ENCODE data around the gene DUOX2.
"Not testable (repeated sequence)": the region's sequence is repeated elsewhere in the genome, so short reads cannot be mapped to it uniquely, and the experiment has no call there.

The DUOX2 gene

DNA sequence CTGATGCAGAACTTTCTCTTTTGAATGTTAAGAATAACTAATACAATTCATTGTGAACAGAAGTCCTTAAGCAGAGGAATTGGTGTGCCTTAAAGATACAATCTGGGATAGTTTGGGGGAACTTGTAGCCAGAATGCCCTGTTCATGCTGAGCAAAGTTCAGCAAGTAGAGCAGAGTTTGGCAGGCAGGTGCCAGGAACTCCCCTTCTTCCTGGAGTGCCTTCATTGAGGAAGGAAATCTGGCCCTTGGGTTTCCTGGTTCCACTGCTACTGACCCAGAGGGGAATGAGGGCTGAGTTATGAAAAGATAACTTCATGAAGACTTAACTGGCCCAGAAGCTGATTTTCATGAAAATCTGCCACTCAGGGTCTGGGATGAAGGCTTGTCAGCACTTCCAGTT lies 40.4 kb downstream of the DUOX2 start:
- not testable (repeated sequence) for DNase-seq (ENCODE audit: low read depth)

DNA sequence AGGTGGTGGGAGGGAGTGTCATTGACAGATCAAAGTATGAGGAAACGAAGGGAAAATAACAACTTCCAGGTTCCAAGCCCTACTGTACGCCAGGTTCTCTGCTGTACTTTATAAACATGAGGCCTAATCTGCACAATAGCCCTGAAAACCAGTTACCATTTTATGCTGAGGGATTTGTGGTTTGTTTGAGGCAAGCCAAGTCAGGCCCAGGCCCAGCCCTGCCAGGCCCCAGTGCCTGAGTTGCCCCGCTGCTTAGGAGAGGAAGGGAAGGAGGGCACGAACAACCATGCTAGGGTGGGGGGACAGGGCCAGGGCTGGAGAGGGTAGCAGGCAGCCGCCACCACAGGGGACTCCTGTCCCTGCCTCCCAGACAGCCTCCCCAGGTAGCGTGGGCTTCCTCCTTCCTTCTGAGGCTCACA lies 44.0 kb downstream of the DUOX2 start:
- not testable (repeated sequence) for DNase-seq (ENCODE audit: low read depth)

DNA sequence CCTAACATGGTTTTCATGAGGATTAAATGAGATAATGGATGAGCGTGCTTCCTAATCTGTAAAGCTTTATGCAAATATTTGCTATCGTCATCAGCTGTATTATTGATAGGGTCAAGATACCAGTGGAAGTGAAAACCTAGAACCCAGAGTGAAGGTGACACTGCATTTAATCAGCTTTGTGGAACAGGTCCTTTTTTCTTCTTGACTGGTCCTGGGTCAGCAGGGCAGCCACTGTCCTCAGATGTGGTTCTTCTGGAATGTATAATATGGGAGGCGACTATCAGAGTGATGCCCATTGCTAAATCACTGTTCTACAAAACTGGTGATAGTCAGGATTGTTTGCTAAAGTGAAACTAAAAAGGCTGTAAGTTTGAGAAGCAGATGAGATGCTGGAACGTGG lies 49.6 kb downstream of the DUOX2 start:
- no peak for DNase-seq (ENCODE audit: low read depth)

DNA sequence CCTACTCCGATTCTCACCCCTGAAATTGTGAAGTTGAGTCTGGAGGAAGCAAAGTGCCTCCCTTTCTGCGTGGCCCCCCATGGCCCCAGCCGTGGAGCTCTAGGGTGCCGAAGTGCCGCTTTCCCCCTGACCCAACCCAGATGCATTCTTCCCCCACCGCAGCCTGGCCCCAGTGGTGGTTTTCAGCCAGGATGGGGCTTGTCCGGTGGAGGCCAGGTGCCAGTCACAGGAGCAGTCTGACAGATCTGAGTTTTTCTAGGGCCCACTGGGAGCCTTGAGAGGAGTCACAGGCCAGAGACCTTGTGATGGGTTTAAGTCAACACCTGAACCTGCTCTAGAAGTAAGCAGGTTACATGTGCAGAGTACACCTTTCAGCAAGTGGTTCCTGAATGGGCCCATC lies 51.7 kb downstream of the DUOX2 start:
- DNase-seq (ENCODE audit: low read depth): not testable (repeated sequence)

DNA sequence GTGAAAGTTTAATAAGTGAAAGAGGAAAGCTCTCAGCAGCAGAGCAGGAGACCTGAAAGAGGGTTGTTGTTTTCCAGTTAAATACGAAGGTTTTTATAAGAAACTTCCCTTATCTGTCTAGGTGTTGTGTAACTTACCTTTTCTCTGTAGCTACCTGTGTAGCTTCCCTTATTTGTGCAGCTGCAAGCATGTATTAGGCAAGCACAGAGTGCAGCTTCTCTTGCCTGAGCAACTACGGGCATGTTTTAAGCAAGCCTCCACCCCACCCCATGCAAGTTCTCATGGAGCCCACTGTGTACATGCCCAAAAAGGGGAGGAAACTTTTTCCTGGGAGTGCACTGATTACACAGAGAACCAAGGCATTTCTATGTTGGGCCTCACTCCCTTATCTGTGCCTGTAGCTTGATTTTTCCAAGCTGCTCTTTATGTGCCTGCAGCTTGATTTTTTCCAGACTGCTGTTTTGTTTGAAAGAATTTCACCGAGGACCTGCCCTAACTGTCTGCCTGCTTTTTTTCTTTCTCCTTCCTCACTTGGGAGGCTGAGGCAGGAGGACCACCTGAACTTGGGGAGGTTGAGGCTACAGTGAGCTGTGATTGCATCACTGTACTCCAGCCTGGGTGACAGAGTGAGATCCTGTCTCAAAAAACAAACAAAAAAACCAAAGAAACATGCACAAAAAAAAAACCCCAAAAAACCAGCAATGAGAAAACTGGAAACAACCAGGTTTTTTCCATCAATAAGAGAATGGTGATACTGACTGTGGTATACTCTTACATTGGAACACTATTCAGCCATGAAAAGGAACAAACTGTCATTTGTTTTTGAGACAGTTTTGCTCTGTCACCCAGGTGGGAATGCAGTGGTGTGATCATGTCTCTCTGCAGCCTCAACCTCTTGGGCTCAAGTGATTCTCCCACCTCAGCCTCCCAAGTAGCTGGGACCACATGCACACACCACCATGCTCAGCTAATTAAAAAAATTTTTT lies 55.0 kb downstream of the DUOX2 start:
- DNase-seq (ENCODE audit: low read depth): not testable (repeated sequence)

DNA sequence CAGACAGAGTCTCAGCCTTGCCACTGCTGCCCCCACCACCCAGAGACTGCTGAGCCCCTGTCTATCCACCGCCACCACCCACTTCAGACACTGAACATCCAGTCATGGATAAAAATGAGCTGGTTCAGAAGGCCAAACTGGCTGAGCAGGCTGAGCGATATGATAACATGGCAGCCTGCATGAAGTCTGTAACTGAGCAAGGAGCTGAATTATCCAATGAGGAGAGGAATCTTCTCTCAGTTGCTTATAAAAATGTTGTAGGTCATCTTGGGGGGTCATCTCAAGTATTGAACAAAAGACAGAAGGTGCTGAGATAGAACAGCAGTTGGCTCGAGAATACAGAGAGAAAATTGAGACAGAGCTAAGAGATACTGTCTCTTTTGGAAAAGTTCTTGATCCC lies 61.3 kb downstream of the DUOX2 start:
- DNase-seq (ENCODE audit: low read depth): not testable (repeated sequence)

DNA sequence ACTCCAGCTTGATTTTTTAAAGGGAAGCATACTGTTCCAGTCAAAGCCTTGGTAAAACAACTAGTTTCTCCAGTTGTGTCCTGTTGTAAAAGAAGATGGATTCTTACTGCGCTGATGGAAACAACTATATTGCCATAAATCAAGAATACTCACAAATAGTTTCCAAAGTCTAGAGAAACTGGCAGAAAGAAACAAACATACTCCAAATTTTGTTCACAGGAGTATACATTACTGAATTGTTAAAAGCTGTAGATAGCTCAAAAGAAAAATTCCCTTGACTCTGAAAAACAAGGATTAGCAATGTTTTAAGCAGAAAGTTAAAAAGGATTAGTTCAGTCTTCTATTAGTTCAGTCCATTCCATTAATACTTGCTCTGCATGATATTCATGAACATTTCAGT lies 63.4 kb downstream of the DUOX2 start:
- no peak for DNase-seq (ENCODE audit: low read depth)

DNA sequence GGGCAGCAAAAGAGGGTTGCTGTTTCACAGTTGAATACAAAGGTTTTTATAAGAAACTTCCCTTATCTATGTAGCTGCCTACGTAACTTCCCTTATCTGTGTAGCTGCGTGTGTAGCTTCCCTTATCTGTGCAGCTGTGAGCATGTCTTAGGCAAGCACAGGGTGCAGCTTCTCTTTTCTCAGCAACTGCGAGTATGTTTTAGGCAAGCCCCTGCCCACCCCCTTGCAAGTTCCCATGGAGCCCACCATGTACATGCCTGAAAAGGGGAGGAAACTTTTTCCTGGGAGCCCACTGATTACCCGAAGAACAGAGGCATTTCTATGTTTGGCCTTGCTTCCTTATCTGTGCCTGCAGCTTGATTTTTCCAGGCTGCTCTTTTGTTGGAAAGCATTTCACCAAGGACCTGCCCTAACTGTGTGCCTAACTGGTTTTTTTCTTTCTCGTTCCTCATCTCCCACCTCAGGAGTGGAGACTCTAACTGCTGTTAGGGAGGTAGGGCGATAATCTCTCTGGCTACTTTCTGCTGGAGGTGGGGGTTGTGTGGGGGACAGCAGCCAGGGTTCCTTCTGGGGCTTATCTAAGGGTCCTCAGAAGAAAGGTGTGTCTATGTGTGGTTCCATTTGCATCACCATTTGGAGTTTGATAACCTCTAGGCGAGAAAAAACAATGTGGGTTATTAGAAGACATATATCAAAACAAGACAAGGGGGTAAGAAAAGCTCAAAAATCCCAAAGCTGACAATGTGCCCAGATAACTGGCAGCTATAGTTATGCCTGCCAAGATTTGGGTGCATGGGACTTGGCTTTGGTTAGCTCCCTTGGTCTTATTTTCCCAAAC lies 65.0 kb downstream of the DUOX2 start:
- DNase-seq (ENCODE audit: low read depth): peak; percentile 76

DNA sequence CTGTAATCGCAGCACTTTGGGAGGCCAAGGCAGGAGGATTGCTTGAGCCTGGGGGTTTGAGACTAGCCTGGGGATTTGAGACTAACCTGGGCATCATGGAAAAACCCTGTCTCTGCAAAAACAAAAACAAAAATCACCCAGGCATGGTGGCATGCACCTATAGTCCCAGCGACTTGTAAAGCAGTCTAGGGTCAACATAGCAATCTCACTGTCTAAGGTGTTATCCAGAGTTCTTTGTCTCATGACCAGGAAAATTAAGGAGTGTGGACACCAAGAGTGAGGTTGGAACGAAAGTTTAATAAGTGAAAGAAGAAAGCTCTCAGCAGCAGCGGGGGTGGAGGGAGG lies 65.6 kb downstream of the DUOX2 start:
- DNase-seq (ENCODE audit: low read depth): not testable (repeated sequence)

DNA sequence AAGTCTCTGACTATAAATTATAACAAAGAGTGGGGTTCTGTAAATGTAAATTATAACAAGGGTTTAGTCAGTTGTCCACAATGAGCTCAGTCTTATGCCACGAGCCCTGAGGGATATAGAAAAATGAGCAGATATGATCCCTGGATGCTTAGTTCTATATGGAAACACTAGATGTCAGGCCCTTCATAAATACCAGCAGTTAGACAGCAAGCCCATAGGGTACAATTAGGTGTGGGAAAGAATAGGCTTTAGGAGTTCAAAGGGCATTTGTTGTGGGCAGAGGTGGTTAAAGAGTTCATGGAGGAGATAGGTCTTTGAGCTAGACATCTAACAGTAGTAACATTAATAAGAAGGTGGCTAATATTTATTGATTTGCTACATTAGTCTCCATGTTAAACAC lies 69.7 kb downstream of the DUOX2 start:
- not testable (repeated sequence) for DNase-seq (ENCODE audit: low read depth)

DNA sequence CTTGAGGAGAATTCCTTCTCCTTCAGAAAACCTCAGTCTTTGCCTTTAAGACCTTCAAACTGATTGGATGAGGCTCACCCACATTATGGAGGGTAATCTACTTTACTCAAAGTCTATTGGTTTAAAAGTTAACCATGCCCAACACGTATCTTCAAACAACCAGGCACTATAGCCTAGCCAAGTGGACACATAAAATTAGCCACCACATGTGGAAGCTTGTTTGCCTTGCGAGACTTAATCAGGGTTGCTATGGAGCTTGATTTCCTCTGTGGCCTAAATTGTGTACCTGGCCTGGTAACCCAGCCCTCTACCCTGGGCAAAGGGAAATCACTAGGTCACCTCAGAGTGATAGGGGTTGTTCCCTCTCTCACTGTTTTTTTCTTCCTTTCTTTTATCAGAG lies 71.1 kb downstream of the DUOX2 start:
- not testable (repeated sequence) for DNase-seq (ENCODE audit: low read depth)

All from CMK (cell line).